Renal cortical epithelial cell (primary cell): ENCODE data around the gene CACNA2D4. TPM values are rescaled to one million over a fixed set of nuclear protein-coding genes. Genes with fewer than 3 reads are reported as not detected.

ENCODE experiments used
- DNase-seq: peaks from one replicate; pipeline ENCODE4 v3.0.0-alpha.2; 2011; ENCODE audit warnings: low read depth
- total RNA-seq: library from RNA; depleted of rRNA; stranded (reverse); fragments of >200 nt; gene quantifications from 2 replicates; pipeline ENCODE4 v1.2.3, GENCODE V29; 2014

CACNA2D4 gene
- total RNA-seq, 1 donor from 2014 or later = 0.20 TPM

DNA sequence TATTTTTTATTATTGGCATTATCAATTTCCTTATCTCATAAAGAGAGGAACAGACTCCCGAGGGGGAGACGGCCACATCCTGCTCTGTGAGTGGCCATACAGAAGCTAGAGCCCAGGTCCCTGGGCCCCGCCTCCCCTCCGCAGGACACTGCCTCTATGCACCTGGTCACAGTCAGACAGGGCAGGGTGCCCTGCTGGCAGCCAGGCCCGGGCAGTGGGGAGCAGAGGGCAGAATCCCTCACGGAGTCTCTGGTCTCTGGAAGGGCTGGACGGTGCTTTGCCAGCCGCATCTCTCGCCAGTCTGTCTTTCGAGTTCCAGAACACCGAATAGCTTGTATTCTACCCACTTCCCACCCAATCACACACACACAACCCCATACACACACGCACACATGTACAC lies 16.4 kb upstream of the CACNA2D4 start:
- DNase-seq = no peak

DNA sequence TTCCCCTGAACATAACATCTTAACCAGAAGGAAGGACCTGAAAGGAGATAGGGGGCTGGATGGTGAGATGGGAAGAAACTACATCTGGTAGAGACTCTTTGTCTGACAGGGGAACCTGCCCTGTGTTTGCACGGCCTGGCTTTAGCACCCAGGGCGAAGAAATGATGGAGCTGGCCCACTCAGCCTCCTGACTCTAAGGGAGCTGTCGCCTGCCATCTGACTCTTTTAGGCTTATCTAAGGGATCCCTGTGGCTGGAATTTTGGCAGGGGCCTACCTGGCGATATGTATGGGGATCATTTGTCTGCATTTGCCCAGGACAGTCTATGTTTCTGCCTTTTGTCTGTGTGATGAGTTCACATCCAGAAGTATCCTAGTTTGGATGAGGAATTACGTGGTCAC lies 15.6 kb upstream of the CACNA2D4 start:
- DNase-seq = no peak

DNA sequence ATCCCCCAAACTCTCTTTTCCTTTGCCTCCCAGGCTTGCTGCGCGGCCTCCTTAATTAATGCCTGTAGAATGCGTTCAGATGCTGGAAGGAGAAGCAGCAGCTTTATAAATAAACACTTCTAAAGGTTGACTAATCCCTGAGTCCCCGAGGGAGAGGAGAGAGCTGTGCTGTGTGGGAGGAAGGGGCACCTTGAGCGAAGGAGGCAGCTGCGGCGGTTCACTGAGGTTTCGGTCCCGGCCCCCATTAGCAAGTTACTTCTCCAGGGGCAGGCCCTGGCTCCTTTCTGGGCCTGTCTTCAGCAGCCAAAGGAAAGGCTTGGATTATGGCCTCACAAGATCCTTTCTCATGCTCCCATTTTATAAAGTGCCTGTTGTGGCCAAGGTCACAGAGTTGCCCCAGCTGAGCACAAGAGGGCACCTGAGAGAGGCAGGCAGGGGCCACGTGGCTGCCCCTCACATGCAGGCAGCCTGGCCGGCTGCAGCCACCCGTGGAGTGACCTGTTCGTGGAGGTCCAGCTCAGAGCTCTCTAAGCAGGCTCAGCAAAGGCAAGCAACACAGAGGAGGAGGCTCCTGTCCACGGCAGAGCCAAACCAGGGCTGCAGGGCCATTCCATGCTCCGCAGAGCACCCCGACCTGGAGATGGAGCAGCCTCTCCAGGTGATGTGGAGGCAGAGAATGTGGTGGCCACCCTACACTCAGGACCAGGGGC lies 15.0 kb upstream of the CACNA2D4 start:
- peak; percentile 32 for DNase-seq

DNA sequence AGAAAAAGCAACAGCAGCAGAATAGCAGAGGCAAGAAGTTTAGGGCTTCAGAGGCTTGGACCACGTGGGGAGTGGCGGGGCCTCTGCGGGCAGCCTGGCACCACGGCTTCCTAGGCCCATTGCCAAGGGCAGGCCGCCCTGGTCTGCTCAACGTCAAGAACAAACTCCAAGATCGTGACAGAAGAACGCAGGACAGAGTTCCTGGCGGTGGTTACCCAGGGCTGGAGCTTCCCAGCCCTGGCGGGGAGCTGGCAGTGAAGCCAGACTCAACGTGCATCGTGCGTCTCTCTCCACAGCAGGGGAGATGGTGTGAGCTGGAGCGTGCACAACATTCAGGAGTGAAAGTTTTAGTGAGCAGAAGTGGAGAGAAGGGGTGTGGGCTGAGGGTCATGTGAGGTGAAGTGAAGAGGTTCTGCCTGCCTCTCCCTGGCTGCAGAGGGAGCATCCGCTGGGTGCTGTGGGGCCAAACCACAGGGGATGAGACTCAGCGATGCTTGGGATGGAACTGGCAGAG lies 13.9 kb upstream of the CACNA2D4 start:
- peak; percentile 81 for DNase-seq

DNA sequence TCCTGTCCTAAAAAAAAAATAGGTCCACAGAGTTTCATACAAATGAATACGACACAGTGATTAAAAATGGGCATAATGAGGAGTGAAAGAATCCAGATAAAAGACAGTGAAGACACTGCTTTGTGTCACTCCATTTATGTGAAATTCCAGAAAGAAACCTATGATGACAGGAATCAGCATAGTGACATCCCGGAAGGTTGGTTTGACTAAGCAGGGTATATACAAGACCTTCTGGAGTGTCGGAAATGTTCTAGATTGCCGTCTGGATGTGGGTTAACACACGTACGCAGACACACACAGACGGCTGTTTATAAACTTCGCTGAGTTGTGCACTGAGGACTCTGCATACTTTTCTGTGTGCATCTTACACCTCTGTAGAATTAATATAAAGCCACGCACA lies 13.2 kb upstream of the CACNA2D4 start:
- no peak for DNase-seq

DNA sequence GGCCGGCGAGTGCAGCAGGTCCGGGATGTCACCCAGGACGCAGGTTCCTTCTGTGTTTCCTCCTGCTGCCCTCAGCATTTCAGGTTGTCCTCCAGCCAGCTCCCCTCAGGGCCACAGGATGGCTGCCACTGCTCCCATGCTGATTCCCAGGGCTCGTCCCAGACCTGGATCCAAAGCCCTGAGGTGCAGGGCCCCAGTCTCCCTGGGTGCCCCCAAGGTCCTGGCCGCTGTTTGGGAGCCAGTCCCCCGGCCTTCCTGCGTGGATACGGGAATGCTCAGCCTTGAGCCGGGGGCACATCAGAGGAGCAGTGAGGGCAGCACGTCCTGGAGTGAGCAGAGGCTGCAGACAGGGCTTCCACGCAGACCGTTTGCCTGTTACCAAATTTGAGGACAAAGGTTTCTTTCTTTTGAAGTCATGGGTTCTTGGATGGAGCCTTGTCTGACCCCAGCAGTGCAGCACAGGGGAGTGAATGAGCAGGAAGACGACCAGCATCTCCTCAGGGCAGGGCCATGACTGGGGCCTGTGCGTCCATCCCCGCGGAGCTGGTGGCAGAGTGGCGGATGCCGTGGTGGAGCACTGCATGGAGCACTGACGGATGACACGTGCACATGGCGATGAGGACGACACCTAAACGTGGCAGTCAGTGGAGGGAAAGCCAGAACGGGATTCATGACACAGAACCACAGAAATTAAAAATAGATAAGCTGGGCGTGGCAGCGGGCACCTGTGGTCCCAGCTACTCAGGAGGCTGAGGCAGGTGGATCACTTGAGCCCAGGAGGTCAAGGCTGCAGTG lies 12.5 kb upstream of the CACNA2D4 start:
- no peak for DNase-seq

DNA sequence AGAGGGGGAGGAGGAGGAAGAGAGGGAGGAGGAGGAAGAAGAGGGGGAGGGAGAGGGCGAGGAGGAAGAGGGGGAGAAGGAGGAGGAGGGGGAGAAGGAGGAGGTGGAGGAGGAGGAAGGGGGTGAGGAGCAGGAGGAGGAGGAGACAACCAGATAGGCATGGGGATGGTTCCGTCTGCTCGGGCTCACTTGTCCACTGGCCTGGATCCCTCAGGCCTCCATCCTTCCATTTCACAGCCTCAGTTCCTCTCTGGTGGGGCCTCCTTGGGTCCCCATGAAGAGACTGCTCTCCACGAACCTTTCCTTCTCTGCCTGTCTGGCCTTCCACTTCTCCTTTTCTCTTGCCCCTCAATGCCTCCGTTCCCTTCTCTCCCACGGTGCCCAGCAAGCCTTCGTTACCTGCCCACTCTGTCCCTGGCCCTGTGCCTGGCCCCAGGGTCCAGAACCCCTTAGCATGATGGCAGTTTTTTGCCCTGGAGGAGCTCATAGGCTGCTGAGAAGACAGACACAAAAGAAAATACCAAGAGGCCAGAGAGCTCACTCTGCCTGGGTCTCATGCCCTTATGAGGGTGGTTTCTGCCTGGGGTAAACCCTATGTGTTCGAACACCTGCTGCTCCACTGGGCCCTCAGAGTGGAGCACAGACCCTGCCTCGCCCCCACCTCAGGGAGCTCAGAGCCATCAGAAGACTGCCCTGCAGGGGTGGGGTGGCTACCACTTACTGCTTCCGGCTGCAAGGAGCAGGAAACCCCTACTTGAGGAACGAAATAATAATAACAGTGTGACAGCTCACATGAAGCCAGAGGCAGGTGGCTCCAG lies 11.7 kb upstream of the CACNA2D4 start:
- no peak for DNase-seq

DNA sequence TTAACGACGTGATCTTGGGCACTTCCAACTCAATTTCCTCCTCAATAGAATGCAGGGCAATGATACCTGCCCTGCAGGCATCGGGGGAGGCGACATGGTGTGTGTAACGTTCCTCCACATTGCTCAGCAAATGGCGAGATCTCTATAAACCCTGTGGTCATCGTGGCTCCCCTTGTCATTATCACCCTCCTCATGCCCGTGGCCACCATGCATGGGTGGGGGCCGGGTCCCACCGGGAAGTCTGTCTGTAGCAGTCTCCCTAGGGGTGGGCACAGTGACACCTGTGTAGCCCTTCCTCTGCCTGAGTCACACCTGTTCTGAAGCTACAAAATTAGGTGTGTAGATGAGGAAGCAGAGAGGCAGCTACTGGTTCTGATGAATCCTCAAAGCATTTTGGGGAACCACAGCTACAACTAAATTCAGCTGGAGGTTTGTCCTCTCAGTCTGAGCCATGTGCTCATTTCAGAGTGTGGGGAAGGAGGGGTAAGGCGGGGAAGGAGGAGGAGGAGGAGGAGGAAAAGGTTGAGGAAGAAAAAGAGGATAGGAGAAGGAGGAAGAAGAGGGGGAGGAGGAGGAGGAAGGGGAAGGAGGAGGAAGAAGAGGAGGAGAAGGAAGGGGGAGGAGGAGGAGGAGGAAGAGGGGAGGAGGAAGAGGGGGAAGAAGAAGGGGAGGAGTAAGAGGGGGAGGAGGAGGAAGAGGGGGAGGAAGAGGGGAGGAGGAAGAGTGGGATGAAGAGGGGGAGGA lies 11.0 kb upstream of the CACNA2D4 start:
- no peak for DNase-seq

DNA sequence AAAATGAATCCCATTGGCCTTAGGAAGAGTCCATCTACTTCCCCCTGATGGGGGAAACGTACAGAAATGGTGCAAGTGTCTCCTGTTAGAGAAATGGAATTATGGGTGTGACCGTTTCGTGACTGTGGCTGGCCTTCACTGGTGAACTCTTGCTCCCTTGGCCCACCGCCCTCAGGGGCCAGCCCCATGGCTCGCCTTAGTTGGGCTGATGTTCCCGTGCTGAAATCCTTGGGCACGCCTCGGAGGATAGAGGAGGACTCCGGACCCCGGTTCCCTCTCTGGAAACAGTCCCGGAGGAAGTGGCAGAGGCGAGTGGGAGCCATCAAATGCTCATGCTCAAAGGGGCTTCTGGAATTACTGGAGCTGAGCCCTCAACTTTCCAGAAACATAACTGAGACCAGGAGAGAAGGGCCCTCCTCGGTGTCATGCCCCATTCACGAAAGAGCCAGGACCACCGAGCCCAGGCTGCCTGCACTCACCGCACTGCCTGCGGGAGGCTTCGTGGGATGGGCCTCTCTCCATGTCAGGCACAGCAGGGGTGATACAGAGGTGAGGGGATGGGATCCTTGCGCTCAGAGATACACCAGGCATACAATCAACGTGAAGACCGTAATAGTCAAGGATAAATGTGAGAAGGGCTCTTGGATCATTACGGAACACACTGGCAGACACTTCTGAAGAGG lies 10.1 kb upstream of the CACNA2D4 start:
- DNase-seq = no peak

DNA sequence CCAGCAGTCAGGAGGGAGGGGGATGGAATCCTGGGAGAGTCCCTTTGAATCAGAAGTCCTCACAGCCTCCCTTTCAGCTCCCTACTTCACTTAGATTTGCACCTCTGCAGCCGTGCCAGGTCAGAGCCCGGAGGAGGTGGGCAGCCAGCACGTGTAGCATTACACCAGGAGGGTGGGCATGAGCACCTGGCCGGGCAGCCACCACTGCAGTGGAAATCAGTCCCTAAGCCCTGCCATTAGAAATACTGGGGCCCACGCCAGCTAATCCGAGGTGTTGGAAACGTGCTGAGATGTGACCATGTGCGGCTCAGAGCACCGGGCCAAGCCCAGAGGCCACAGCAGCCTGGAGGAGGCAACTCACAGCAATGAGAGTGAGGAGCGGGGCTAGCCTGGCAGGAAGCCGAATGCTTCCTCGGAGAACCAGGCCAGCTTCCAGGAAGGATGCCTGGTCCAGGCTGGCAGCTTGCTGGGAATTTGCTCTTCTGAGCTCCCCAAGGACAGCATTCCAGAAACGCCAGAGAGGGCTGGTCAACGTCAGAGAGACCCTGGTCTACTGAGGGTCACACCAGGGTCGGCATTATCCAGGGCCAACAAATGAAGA lies 9.4 kb upstream of the CACNA2D4 start:
- no peak for DNase-seq

DNA sequence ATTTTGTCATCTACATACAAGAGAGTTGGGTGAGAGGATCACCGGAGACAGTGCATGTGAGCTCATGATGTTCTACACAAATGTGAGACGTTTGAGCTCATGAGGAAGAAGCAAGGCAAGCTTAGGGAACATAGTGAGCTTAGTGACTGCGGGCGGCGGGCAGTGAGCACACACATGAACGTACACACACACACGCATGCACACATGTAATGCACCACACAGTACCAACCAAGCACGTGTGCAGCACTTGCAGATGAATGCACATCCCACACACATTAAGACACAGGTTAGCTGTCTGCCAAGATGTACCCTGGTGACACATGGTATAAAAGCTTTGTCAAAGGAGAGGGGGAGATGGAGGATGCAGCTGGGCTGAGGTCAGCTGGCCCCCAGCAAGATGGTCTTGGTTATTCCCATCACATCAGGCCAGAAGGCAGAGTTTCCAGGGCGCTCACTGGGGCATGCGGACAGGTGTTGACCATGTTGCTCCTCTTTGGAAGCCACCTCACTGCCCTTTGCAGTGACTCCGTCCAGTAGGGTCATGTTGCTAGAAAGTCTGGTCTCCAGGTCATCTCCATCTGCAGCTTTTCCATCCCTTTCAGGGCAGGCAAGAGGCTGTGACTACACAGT lies 8.7 kb upstream of the CACNA2D4 start:
- DNase-seq = no peak

DNA sequence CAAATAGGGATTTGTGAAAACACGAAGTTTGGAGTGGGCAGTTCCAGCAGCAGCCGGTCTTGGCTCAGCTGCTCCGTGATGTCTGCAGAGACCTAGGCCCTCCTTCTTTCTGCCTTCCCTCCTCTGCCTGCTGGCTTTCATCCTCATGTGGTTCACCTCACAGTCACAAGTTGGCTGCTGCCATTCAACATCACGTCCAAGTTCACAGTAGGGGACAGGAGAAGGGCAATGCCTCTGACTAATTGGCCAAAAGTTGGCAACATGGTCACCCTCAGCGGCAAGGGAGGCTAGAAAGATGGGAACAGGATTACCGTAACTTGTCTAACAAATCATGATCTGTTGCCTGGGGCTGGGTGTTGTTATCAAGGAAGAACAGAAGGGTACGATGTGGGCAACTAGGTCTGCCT lies 7.8 kb upstream of the CACNA2D4 start:
- DNase-seq = no peak

DNA sequence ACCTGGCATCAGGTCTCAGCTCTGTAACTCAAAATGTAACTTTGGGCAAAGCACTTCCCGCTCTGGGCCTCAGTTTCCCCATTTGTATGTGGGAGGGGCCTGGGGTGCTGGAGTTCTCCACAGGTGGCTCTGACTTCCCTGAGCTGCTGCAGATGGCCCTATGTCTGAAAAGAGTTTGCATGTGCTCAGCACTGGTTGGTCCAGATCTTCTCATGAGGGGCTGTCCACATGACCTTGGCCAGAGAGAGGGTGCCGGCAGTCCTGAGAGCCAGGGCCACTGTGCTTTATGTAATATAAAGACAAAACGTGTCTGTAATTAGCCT lies 7.2 kb upstream of the CACNA2D4 start:
- DNase-seq = no peak

DNA sequence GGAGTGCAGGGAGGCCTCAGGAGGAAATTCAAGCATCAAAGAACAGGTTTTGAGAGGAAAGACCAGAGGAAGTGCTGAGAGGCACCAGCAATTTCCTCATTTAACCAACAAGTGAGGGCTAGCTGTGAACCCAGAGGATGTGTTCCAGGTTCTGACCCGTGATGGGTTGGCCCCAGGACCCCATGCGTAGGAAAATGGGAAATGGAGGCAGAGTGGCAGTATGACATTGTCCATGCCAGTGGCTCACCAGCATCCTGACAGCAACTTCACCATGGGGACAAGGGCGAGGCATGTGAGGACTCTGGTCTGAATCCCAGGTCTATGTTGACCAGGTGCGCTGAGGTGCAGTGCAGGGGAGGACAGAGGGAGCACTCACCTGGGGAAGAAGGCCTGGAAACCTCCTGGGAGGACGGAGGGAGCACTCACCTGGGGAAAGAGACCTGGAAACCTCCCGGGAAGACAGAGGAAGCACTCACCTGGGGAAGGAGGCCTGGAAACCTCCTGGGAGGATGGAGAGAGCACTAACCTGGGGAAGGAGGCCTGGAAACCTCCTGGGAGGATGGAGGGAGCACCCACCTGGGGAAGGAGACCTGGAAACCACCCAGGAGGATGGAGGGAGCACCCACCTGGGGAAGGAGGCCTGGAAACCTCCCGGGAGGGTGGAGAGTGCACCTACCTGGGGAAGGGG lies 6.7 kb upstream of the CACNA2D4 start:
- no peak for DNase-seq

DNA sequence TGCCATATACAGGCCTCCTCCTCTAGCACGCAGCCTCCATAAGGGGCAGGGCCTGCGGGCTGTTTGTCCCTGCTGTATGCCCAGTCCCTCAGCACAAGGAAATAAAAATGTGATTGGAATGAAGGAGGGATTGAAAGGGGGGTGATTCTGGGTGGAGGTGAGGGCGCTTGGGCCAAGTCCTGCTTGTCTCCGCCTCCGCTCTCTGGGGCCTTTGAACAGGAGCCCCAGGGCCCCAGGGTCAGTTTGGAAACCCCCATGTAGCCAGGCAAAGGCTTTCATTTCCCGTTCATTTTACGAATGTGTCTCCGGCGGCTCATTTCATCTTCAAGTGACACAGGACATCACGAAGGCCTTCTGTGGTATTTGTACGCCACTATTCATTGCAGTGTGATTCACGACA lies 4.5 kb upstream of the CACNA2D4 start:
- DNase-seq = no peak

DNA sequence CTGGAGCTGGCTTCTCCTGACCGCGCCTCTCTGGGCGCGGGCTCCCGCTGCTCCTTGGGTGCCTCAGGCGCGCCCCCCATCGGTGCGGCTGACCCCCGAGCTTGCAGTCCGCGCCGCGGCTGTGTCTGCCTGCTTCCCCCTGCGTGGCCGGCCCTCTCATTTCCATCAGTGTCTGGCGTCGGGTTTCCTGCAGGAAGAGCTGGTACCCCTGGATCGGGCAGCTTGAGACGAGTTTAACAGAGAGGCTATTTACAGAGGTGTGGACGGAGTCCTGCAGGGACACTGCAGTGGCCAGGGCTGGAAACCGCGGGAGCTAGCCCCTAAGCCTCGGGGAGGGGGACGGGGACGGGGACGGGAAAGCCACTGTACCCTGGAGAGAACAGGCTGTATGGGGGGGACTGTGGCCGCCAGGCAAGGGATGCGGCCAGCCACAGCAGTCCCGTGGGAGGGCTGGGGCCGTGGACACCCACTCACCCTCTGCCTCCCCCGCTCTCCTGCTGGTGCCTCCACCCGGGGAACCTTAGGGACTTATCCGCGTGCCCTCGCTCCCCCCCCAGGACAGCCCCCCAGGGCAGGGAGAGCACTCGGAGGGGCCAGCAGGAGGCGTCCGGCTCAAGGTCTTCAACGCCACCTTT lies 3.7 kb upstream of the CACNA2D4 start:
- no peak for DNase-seq

DNA sequence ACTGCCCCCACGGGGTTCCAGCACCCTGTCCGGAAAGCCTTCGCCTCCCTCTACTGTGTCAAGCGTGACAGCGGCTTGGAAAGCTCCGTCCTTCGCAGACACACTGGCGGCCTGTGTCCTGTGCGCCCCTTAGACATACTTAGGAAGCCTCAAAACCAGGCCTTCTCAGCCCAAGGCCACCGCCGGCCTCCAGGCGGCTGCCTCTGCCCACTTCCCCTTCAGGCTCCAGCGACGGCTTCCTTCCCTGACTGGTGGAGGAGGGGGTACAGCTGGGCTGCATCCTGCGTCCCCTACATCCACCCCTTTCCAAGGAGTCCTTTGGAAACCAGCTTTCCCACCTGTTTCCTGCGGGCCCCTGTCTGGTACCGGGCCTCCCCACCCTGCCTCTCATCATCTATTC lies 2.5 kb upstream of the CACNA2D4 start:
- no peak for DNase-seq

DNA sequence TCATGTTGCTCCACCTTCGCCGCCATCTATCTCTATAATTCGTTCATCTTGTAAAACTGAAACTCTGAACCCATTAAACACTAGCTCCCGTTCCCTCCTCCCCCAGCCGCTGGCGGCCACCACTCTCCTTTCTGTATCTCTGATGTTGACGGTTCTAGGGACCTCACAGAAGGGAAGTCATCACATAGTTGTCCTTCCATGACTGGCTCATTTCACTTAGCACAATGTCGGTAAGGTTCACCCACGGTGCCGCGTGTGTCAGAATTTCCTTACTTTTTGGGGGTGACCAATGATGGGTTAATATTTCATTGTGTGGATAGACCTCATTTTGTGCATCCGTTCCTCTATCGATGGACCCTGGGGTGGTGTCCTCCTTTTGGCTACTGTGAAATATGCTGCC lies 2.0 kb upstream of the CACNA2D4 start:
- no peak for DNase-seq

DNA sequence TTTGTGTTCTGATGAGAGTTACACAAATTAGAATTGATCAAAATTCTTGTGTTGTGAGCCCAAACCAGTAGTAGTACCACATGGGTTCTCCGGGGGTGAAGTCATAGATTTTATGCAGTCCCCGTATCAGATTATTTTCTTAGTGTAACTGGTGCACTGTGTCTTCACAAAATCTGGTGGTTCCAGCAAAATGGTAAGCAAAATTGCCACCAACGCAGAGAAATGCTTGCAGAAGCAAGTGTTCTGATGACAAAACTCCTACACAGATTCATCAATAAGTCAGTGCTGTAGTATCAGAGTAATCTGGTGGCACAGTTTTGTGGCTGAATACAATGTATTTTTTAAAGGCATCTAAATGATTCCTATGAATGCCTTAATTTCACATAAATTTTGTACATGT lies 1.3 kb upstream of the CACNA2D4 start:
- no peak for DNase-seq
